CD4-positive, alpha-beta T cell treated with Interleukin-6 for 4 hours (primary cell): ENCODE results near the gene HMCES.

Experiments used
- DNase-seq: peaks from one replicate; pipeline ENCODE4 v3.0.0-alpha.2; 2020; ENCODE audit warnings: mixed read lengths

Gene HMCES, protein sequence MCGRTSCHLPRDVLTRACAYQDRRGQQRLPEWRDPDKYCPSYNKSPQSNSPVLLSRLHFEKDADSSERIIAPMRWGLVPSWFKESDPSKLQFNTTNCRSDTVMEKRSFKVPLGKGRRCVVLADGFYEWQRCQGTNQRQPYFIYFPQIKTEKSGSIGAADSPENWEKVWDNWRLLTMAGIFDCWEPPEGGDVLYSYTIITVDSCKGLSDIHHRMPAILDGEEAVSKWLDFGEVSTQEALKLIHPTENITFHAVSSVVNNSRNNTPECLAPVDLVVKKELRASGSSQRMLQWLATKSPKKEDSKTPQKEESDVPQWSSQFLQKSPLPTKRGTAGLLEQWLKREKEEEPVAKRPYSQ

DNA sequence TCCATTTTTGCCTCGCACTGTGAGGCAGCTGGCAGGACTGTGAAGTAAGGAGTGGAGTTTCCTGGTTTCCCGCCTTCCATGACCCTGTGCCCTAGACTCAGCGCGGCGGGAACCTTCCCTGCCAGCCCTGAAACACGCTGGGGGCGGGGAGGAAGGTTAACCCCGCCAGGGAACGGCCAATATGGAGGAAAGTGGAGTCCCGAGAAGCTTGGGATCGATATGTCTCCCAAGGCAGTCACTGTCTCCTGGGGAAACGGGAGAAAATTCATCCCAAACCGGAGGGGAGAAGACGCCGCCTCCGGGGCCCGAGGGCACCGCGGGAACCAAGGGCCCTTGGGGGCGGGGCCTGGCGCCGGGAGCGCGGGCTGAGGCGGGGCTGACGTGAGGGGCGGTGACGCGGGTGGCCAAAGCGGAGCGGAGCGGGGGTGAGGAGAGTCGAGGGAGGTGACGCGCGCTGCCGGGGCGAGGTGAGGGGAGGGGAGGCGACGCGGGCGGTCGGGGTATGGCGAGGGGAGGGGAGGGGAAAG is at the start of gene HMCES:
Gene HMCES, plus strand, starts transcription at position 432 of the 527 bp plus-strand sequence. CDS start 863 bp downstream, outside the sequence.
- DNase-seq, result peak; percentile 98

DNA sequence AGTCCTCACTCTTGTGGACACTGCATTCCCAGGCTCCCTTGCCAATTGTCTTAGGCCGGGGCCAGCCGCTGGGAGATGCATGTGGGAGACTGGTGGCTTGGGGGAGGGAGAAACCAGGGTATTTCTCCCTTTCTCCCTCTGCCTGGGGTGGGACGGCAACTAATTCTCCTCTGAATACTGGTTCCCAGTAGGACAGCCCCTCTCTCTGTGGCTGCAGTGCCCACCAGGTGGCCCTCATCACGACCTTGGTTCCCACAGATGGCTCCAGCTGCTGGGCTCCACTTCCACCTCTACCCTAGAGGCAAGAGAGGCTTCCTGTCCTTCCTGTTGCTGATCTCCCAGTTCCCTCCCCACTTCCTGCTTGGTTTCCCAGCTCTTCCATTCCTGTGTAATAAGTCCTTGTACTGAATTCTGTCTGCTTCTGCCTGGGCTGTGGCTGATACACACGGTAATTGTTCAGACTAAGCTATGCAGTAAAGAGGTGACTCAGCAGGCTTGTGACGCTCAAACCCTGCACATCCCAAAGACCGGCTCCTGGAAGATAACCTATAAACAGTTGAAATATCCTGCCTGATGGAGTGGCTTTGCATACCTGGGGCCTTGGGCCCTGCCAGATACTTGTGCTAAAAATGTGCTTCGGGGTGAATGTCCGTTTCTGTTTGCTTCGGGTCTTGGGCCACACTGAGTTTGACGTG is 49.6 kb upstream of the HMCES start:
- DNase-seq, result no peak

DNA sequence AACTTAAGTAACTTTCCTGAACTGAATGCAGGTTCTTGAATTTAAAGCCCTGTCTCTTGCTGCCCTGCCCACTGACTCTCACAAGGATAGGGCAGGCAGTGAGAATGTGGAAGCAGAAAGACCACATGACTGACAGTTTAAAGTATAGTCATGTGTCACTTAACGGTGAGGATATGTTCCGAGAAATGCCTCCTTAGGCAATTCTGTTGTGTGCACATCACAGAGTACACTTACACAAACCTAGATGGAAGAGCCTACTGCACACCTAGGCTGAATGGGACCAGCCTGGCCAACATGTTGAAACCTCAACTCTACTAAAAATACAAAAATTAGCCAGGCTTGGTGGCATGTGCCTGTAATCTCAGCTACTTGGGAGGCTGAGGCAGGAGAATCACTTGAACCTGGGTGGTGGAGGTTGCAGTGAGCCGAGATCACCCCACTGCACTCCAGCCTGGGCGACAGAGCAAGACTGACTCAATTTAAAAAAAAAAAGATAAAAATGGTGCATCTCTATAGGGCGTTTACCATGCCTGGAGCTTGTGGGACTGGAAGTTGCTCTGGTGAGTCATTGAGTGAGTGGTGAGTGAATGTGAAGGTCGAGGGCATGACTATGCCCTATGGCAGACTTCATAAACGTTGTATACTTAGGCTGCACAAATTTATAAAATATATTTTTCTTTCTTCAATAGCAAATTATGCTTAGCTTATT is 48.2 kb upstream of the HMCES start:
- DNase-seq, result peak; percentile 13

DNA sequence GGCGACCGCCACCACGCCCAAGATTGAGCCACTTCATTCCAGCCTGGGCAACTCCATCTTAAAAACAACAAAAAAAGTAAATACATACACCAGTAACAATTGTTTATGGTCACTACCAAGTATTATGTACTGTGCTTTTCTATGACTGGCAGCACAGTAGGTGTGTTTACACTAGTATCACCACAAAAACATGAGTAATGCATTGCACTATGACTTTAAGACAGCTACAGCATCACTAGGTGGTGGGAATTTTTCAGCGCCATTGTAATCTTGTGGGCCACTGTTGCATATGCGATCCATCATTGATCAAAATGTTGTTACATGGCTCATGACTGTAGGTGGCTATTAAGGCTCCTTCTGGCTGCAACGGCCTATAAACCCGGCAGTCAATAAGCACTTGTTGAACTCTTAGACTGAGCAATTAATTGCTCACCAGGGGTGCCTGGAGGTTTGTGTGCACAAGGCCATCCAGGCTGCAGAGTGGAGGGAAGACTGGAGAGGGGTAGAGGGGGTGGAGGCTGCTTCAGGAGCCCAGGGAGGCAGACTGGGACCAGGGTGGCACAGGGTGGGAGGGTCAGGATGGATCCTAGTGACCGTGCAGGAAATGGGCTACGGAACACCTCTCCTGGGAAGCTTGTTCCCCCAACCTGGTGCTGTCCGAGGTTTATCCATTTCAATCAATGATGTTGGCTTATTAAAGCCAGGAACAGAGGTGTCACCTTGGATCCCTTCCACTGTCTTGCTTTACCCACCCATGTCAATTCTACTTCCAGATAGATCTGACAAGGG is 47.1 kb upstream of the HMCES start:
- DNase-seq, result no peak

DNA sequence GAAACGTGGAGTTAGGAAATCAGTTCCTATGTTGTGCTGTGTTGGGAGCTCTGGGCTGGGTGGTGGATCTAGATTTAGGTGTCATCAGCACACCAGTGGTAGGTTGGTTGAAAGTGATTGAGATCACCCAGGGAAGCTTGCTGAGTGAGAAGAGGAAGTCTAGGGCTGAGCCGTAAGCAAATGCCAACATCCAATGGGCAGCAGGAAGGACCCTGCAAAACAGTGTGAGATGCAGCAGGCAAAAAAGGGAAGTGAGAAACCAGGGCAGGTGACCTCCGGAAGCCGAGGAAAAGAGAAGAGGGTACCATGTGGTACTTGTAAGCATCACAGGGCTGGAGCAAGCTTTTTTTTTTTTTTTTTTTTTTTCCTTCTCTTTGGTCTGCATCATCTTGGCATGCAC is 45.1 kb upstream of the HMCES start:
- DNase-seq, result no peak

DNA sequence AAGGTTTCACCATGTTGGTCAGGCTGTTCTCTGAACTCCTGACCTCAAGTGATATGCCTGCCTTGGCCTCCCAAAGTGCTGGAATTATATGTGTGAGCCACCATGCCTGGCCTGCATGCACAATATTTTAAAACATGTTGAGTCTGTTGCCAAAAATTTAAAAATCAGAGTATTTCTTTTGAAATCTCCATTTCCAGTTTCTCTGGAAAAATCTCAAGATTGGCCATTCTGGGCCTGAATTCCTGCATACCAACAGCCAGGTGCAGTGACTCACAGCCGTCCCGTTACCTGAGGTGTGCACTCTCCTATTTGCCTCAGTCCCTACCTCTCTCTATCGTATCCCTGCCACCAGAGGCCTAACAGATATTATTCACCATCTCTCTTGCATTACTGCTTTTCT is 44.2 kb upstream of the HMCES start:
- DNase-seq, result no peak

DNA sequence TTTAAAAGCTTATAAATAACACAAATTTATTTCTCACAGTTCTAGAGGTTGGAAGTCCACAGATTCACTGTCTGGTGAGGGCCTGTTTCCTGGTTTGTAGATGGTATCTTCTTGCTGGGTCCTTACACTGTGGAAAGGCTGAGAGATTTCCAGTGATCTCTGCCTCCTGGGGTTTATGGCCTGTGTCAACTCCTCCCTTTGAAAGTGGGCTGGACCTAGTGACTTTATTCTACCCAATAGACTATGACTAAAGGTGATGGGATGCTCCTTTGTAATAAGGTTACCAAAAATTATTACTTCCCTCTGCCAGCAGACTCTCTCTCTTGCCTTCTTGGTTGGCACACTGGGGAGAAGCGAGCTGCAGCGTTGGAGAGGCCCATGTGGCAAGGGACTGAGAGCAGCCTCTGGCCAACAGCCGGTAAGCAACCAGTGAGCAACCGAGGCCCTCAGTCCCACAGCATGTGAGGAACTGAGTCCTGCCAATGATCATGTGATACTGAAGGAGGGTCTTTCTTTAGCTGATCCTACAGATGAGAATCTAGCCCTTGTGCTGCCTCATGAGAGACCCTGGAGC is 43.2 kb upstream of the HMCES start:
- no peak for DNase-seq

DNA sequence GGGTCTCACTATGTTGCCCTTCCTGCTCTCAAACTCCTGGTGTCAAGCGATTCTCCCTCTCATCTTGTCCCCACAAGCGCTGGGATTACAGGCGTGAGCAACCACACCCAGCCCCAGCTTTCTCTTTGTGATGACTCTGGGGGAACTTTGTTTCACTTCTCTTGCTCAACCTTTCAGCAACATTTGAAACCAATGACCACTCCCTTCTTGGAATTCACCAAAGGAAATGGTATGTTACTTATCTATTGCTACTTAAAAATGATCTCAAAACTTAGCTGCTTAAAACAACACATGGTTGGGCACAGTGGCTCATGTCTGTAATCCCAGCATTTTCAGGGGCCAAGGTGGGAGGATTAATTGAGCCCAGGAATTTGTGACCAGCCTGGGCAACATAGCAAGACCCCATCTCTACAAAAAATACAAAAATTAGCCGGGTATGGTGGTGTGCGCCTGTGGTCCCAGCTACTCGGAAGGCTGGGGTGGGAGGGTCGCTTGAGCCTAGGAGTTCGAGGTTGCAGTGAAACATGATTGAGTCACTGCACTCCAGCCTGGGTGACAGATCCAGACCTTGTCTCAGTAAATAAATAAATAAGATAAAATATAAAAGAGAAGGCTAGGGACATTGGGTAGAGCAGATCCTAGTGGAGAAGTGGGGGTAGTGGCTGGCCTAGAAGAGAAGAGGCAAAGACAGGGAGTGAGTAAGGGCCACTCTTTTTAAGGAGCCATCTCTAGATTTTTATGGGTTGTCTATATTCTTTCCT is 39.5 kb upstream of the HMCES start:
- no peak for DNase-seq

DNA sequence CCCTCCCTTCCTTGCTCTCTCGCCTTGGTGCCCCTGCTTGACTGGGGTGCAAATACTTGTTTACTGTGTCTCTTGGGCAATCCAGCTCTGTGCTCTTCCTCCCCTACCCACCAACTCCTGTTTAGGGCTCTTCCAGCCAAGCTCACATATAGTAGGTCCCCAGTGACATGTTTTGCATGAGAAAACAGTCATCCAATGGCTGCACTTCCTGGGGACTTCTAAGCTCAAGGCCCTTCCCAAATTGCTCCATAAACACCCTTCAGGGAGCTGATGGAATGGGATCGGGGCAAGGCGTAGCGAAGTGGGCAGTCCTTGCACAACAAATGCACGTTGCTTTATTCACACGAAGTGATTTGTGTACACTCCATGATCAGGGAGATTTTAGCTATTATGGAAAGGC is 38.7 kb upstream of the HMCES start:
- DNase-seq, result no peak

DNA sequence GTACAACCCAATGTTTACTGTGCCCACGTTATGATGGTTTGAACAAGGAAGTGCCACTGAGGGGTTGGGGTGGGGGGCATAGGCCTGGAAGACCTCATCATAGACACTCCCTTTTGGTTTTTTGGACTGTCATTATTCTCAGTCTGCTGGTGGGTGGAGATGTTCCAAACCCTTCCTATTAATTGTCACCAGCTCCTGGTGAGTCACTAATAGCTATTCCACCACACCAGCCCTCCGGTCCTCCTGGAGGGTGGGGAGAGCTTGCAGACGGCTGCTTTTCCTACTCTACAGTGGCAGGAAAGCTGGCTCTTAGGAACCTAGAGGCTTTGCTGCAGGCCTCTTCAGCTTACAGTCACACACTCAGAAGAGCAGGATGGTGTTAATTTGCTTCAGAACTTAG is 38.2 kb upstream of the HMCES start:
- no peak for DNase-seq

DNA sequence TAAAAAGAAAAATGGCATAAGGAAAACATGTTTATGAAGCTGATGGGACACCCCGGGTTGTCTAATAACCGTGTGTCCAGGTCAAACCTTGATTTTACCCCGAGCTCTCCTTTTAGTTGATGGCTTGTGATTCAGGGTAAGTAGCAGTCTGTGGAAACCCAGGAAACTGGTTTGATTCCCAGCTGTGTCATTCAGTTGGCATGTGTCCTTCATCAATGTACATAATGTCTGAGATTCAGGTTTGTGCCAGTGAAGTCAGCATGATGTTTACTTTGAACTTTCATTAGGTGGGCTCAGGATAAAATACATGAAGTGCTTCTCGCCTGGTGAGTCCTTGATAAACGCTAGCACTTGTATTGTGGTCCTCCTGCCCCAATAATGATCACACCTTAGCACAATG is 33.5 kb upstream of the HMCES start:
- no peak for DNase-seq

DNA sequence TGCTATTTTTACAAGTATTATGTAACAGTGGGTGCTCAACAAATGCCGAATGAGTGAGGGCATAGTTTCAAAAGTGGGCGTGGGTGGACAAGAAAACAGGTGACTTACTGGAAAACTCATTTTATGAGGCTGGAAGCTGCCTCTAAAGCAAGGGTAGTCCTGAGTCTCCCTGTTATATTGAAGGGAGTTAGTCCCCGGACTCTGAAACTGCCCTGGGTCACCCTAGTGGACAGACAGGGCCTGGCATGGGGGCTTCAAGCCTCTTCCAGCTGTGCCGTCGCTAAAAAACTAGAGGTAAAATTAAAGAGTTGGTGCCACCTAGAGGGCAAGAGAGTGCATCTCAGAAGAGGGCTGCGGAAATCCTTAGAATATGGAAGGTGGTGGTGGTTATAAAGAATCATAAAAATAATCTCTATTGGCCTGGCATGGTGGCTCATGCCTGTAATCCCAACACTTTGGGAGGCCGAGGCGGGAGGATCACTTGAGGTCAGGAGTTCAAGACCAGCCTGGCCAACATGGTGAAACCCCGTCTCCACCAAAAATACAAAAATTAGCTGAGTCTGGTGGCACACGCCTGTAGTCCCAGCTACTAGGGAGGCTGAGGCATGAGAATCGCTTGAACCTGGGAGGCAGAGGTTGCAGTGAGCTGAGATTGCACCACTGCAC is 32.9 kb upstream of the HMCES start:
- DNase-seq, result peak; percentile 69

DNA sequence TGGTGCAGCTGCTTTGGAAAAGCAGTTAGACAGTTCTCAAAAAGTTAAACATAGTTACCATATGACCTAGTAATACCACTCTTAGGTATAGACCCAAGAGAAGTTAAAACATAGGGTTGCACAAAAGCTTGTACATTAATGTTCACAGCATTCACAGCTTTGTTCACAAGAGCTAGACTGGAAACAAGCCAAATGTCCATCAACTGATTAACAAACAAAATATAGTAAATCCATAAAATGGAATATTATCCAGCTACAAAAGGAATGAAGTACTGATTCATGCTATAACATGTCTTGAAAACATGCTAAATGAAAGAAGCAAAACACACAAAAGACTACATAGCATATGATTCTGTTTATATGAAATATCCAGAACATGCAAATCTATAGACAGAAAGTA is 32.0 kb upstream of the HMCES start:
- no peak for DNase-seq

DNA sequence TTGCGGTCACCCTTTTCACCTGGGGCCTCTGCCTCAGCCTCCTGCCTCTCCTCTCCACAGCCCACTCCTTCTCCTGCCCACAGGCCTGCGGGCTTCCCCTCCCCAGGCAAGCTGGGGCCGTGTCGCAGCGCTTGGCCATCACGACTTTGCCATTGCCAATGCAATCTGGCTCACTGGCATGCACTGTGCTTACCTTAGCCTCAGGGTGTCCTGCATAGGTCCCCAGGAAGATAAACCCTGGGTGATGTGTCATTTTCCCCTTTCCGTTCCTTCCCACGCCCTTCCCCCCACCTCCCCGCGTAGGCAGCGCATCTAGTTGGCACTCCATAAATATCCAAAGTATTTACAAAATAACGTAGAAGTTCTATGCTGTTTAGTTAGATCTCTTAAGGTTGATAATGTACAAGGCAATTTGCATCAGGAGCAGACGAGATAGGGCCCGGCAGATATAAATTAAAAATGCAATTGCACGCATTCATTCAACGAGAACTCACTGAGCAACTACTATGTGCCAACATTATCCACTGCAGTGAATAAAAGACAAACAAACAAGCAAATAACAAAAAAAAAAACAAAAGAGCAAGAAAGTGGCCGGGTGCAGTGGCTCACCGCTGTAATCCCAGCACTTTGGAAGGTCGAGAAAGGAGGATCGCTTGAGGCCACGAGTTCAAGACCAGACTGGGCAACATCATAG is 30.2 kb upstream of the HMCES start:
- DNase-seq, result no peak

DNA sequence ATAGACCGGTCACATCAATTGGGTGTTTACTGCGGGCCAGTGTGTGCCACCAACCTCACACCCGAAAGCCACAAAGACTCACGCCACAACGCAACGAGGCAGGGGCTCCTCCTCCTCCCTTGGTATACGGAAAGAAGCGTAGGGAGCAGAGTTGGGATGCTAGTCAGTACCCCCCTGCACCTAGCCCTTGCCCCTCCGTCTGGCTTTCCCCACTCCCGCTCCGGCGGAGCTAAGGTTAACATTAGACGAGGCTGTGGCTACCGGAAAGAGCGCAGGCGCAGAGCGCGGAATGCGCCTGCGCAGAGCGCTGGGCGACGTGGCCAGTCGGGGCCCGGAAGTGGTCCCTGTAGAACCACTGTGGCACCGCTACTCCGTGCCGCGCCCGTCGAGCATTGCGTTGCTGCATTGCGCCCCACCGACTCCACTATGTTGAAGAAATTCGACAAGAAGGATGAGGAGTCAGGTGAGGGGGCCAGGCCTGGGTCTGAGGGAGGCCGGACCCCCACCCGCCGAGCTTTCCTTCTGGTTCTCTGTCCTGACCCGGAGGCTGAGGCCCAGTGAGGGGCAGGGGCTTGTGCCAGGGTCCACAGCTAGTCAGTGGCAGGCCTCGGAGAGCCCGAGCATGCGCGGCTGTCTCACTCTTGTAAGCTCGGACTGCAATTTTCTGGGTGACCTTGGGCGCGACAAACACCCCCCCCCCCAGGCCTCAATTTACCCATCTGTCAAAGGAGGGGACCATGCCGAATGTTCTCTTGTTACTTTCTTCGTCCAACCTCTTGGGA is 29.2 kb upstream of the HMCES start, which contains the start of gene COPG1:
Gene COPG1, plus strand, starts transcription at position 323 of the 782 bp plus-strand sequence. Its CDS starts 104 bp downstream, at position 427.
- DNase-seq, result peak; percentile 89

DNA sequence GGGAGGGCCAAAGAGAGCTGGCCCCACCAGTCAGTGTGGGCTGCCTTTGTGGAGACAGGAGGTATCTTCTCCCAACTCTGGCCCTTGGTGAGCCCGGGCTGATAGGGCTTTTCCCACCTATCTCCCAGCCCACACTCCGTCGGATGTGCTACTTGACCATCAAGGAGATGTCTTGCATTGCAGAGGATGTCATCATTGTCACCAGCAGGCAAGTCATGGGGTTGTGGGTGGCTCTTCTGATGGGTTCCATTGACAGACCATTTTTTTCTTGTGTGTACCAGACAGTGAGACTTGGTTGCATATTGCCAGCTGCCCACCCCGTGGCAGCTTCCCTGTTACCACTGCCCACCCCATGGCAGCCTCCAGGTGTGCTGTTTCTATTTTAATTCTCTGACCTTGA is 25.9 kb upstream of the HMCES start:
- DNase-seq, result no peak

DNA sequence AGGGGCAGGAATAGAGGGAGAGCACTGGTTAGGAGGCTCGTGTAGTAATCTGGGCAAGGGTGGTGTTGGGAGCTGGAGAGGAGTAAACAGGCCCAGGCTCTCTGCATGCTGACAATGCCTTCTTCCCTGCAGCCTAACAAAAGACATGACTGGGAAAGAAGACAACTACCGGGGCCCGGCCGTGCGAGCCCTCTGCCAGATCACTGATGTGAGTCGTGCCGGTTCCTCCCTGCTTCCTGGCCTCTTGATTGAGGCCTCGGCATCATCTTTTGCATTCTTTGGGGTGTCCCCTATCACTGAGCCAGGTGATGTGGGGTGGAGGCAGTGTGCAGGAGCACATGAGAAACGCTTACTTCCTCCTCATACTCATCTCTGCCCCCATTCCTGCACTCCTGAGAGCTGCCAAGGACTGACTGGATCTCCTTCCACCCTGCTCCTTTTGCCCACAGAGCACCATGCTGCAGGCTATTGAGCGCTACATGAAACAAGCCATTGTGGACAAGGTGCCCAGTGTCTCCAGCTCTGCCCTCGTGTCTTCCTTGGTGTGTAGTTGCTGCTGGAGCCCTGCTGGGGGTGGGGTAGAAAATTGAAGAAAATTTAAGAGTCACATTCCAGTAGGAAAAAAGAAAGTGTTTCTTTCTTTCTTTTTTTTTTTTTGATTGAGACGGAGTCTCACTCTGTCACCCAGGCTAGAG is 24.0 kb upstream of the HMCES start:
- no peak for DNase-seq

DNA sequence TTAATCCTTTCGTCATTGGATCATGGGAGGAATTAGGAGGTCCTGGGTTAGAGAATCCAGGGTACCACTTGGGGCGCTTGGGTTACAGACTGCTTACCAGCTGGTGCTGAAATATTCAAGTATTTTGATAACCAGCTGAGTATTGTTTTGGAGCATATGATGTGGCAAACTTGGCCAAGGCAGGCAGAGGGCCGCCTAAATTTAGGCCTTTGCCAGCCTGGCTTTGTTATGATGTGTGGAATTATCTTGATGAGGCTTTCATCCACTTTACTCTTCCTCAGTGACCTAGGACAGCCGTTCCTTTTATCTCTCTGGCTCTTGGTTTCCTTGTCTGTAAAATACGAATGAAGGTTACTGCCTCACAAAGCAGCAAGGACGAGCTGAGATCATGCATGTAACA is 22.4 kb upstream of the HMCES start:
- no peak for DNase-seq

DNA sequence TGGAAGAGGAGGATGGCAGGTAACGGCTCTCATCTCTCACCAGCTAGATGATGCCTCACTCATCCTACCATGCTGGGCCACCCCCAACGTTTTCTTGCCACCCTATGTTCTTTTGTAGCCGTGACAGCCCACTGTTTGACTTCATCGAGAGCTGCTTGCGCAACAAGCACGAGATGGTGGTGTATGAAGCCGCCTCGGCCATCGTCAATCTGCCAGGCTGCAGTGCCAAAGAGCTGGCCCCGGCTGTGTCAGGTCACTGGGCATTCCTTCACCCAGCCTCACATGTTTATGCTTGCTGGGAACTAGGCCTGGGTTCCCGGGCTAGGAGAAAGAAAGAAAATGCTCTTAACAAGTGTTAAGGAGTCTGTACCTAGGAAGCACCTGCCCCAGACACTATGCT is 21.1 kb upstream of the HMCES start:
- no peak for DNase-seq
